GOT3 (cell line): ENCODE measurements around the gene FBXO44.
"Not testable (repeated sequence)": the region's sequence is repeated elsewhere in the genome, so short reads cannot be mapped to it uniquely, and the experiment has no call there.

ENCODE experiments used
- DNase-seq: peaks from one replicate; lab custom pipeline; 2025; ENCODE audit warnings: mixed read lengths; lab: John Stamatoyannopoulos, UW

The FBXO44 gene

DNA sequence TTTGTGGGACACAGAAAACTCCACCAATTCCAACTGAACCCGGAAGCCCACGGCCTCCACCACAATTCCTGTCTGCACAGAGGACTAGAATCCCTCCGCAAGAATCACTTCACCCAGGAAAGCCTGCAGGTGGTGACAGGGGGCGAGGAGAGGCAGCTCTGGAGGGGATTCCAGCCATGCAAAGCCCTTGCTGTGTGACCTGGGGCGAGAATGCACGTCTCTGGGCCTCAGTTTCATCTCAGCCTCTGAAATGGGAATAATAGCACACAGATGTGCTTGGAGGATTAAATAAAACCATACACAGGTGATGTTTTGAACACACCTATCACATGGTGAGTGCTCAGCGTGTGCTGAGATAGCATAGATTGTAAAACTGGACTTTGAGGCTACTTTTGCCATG lies 14.6 kb upstream of the FBXO44 start:
- DNase-seq, result no peak

DNA sequence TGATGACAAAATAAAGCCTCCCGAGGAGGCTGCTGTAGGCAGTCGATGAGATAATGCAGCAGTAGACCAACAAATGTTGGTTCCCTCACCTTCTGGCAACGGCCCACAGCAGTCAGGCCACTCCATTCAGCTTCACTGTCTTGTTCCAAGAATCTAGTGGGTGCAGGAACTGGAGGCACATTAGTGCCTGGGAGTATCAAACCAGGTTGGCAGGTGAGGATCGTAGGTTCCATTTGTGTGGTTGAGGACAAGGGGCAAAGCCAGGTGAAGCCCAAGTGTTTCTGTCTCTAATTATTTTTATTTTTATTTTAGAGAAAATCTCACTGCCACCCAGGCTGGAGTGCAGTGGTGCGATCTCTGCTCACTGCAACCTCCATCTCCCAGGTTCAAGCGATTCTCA lies 13.7 kb upstream of the FBXO44 start:
- DNase-seq, result no peak

DNA sequence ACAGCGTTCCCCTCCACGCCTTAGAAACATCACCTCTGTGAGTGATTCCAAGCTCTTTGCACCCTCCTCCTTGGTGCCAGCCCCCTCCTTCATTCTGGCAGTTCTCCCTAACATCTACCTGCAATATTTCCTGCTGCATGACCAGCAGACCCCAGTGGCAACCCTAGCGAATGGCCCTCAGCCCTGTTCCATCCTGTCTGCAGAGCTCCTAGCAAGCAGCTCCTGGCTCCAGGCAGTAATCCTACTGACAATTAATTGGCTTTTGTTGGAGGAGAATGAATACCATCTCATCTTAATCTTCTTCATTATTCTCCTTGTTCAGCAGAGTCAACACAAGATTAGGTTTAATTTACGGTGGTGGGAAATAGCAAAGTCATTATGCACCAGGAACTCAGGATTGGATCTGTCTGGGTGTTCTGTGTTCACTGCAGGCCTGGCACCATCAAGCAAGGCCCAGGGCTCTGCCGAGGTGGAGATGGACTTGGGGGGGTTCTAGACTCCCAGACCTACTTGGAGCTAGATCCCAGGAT lies 12.8 kb upstream of the FBXO44 start:
- DNase-seq, result no peak

DNA sequence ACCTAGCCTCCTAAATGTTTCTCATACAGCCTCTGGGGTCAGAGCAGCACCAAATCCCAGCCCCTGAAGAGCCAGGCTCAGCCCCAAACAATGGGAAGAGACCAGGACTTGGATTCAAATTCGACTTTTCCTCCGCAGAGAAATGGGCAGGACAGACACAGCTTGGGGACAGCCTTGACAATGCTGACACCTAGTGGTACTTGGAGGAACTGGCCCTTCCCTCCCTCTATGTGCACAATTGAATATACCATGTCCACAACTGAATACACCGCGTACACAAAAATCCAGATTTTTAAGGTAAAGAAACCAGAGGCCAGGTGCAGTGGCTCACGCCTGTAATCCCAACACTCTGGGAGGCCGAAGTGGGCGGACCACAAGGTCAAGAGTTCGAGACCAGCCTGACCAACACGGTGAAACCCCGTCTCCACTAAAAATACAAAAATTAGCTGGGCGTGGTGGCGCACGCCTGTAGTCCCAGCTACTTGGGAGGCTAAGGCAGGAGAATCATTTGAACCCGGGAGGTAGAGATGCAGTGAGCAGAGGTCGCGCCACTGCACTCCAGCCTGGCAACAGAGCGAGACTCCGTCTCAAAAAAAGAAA lies 12.2 kb upstream of the FBXO44 start:
- not testable (repeated sequence) for DNase-seq

DNA sequence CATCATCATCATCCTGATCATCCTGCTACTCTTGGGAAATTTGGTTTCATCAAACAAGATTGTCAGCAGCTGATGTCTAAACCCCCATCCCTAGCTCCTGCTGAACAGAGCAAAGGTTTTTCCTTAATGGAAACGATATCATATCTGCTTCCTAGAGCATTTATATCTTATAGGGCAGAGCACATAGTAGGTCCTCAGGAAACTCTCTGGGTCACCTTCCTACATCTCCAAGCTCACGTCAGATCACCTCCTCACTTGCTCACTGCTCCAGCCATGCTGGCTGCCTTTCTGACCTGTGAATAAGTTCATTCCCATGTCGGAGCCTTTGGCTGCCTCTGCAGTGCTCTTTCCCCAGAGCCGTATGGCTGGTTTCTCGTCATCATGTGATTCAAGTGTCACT lies 10.9 kb upstream of the FBXO44 start:
- no peak for DNase-seq

DNA sequence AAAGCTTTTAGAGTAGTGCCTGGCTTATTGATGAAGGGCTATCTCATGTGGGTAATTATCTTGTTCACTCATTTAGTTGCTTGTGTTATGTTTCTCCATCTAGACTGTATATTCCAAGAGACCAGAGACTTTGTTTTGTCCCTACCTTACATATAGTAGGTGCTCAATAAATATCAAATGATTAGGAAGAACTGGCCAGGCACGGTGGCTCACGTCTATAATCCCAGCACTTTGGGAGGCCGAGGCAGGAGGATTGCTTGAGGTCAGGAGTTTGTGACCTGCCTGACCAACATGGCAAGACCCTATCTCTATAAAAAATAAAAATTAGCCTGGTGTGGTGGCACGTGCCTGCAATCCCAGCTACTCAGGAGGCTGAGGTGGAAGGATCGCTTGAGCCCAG lies 9.4 kb upstream of the FBXO44 start:
- no peak for DNase-seq

DNA sequence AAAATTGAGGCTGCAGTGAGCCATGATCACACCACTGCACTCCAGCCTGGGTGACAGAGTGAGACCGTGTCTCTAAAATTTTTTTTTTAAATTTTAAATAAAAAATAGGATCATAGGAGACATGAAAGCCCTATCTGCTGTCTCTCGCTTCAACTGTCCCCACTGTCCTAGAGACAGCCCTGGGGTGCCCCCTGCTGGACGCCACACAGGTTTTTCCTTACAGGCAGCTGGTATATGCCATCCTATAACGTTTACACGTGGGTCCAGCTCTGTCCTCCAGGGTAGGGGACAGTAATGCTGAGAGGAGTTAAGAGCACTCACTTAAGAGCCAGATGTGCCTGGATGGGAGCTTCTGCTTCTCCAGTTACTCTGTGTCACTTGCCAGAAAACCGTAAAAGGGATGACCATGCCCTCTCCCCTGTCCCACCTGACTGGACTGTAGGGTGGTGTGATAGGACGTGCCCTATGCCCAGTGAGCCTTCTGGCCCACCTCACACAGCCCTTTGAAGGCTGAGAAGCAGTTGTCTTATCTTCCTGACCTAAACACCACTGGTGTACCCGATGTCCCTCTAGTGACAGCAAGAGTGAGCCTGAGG lies 8.9 kb upstream of the FBXO44 start:
- no peak for DNase-seq

DNA sequence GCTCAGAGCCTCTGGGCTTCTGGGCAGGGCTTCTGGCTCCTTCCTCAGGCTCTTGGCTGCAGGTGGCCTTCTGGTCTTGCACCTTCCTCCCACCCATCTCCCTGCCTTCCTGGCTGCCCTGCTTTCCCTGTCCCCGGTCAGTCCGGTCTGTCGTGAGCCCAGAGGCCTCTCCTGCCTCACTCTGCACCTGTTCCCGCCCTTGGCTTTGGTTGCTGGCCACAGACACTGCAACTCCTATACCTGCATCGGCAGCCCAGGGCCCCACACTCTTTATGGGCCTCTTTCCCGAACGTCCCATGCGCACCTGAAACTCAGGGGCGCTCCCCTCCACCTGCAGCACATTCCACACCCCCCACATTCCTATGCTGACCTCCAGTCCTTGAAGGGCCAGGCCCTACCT lies 8.4 kb upstream of the FBXO44 start:
- DNase-seq, result no peak

DNA sequence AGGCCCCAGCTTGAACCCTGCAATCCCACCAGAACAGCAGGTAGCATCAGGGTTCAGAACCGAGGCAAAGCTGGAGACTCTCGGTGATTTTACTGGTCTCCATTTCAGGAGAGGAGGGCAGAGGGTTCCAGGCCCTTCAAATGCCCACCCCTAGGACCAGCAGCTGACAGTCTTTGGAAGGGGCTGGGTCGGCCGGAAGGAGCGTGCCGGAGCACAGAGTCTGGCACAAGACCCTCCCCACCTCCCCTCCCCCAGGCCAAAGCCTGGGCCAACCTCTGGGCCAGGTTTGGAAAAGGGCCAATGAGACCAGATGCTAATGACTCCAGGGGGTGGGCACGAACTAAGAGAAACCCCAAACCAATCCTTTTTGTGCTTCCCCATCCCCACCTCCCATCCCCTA lies 7.3 kb upstream of the FBXO44 start:
- DNase-seq, result no peak

DNA sequence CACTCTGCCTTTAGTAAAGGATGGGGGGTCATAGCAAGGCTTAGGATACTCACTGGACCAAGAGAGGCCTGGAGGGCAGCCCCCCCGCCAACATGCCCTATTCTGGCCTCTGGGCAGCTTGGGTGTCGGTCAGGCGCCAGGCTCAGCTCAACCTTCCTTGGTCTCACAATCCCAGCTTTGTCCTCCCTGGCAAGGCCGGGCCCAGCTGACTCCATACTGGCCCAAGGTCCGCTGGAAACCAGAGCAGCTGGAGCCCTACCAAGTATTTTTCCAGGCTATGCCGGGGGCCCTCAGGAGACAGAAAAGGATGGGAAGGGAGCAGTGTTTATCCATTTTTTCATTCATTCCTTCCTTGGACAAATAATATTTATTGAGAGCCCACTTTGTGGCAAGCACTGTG lies 6.6 kb upstream of the FBXO44 start:
- DNase-seq, result no peak

DNA sequence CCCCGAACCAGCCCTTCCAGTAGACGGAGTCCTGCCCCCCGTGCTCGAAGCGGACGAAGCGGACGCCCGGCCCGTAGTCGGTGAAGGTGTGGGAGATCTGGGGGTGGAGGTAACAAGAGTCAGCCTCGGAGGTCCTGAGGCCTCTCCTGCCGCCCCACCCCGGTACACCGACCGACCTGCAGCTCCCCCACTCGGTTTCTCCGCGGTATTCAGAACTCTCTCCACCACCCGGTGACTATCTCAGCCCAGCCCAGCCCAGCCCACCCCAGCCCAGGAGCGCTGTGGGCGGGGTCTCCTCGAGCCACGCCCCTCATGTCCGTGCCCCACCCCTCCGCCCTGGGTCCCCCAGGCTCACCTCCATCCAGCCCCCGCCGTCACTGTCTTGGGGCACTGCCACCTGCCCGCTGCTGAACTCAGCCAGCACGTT lies 5.9 kb upstream of the FBXO44 start:
- DNase-seq, result no peak

DNA sequence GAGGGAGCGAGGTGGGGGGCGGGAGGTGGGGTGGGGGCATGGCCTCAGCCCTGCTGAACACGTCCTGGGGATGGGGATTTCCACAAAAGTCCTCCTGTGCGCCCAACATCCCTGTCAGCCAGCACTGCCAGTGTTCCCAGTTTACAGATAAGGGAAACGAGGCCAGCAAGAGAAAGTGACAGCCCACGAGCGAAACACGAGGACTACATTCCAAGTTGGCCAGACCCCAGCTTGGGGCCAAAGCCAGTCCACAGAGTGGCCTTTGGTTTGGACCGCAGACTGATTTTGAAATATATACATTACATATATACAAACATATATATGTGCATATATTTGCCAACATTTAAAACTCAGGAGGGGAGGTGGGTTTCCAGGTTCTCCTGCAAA lies 5.4 kb upstream of the FBXO44 start:
- DNase-seq, result no peak

DNA sequence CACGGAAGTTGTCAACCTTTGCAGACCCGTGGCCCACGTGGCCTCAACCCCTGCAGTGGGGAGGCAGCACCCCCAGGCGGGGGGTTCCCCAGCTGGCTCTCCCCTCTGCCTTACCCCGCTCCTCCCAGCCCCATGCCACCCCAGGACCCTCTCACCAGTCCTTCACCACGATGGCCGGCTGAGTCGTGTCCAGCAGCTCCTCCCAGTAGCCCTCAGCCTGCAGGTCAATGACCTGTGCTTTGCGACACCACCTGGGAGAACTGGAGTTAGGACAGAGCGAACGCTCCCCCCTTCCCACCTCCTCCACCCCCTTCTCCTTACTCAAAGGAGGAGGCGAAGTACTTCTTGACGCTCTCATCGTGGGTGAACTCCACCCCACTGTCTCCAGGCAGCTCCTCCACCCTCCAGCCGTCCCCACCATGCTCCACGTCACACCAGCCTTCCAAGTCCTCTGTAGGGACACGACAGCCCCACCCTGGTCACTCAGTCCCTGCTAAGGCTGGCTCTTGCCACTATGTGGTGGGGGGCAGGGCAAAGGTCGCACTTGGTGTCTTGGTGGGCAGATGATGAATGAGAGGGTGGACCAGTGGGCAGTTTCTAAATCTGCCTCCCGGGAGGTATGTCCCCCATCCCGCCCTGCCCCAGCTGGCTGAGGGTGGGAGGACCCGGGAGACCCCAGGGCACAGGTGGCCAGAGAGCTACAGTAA lies 4.9 kb upstream of the FBXO44 start:
- DNase-seq, result no peak

DNA sequence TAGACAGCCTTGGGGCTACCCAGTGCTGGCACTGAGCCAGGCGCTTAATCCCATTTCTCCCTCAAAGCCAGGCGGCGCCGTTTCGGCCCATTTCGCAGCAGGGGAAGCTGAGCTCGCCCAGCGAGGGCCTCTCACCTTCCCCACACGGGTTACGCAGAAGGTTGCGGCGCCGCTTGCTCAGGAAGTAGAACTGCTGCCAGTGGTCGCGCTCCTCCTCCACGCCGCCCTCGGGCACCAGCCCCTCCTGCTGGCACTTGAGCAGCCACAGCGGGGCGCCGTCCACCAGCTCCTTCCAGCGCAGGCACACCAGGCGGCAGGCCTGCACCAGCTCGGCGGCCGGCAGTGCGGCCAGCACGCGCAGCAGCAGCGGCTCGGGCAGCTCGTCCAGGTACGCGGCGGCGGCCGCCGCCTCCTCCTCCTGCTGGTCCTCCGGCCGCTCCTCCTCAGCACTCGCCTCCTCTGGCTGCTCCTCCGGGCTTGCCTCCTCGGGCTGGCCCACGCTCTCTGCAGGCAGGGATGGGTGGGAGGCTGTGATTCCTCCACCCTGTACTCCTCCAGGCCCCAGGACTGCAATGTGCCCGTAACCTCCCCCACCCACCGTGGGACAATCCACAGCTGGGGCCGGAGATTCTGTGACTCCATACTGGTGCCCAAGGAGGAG lies 4.2 kb upstream of the FBXO44 start:
- no peak for DNase-seq

DNA sequence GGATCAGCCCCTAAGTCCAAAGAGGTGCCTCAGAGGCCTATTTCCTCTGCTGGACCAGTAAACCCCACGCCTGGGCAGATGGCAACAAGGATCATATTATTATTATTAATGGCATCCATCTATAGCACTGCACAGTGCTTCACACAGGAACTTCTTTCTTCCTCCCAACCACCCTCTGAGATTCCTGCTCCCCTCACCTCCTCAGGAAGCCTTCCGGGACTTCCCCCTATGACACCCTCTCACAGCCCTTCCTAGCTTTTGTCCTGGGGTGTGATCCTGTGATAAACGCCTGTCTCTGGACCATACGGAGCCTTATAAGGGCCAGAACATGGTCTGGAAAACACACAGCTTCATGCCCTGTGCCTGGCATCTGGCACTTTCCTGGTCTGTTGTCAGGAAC lies 3.7 kb upstream of the FBXO44 start:
- no peak for DNase-seq

DNA sequence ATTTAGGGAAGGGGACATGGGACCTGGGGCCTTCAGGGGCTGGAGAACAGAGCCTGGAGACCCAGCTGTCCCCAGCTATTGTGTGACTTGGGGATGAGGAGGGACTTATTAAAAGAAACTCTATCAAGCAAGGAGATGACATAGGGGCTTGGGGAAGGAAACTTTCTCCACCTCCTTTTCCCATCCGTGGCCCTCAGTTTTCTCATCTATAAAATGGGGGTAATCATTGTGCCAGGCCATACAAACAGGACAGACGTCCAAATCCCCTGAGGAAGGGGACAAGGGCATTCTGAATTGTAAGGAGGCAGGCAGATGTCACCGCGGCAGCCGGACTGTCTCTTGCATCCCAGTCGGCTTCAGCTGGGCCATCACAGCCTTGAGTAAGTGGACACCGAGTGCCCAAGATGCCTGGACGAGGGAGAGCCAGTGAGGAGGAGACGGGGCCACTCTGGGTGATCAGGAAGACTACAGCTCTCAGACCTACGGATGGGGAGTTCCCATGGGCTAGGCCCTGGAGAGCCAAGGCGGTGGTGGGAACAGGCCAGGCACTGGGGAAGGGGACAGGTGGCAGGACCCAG lies 2.4 kb upstream of the FBXO44 start:
- no peak for DNase-seq

DNA sequence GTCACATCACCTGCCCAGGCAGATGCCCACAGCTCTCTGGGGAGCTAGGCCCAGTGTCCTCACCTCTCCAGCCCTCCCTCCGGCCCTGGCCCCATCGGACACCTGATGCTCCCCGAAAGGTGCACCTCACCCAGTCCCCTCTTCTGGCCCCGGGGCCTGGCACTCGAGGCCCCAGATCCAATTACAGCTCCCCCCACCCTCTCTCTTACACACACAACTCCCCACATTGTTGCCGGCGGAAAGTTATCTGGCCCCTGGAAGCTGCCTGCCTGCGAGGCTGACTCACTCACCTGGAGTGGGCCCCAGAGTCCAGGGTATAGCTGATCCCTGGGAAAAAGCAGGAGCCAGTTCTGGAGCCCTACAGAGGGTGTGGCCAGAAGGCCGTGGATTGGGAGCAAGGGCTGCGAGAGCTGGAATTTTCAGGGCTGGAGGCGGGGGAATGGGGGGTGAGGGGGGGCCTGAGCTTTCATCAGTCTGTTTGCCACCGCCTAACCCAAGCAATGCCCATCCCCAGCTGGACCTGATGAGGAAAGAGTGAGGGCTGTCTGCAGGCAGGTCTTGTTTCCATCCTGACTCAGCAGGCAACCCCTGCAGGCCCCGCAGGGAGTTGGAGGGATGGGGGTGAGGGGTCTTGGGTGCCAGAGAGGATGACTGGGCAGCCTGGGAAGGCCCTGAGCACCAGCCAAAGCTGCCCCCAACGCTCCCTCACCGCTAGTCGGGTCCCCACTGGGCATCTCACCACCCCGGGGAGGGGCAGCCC lies 1.4 kb upstream of the FBXO44 start:
- no peak for DNase-seq

DNA sequence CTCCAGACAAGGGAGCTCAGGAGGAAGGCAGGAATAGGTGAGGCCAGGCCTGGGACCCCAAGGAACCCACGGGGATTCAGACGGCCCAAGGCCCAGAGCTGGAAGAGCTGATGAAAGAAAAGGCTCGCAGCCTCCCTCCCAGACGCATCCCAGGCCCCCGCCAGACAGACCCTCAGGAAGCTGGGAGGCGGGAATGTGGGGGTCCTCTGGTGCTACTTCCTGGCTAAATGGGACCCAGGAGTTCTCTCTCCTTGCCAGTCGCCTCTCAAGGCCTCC lies 878 bp upstream of the FBXO44 start:
- no peak for DNase-seq

DNA sequence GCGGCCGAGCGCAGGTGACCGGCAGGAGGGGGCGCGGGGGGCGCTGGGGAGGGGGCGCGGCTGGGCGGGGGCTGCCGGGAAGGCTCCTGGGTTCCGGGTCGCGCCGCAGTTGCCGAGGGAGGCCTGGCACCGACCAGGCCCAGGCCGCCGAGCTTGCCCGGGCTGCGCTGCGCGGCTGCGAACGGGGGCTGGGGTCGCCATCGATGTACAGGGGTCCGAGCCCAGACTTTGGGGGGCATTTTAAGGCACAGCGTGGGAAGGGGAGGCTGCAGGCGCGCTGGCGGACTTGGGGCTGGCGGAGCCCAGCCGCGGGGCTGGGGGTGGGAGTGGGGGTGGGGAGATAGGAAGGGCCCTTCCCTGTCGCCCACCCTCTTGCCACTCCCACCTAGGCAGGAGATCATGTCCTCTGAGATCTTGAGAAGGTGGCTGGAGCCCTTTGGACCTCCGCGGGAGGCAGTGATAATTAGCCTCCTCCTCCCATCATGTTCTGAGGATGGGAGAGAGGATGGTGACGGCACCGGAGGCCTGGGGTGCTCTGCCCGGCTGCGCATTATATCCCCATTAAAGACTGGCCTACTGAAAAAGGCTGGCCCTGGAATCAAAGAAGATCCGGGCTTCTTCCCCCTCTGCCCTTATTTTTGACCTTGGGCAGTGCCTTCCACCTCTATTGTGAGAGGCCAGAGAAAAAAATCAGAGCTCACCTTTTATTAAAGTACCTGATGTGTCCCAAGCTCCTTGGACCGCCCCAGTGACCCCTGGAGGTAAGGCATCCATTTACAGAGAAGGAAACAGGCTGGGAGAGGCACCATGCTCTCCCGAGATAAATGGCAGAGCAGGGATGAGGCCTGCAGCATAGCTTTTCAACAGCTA lies 497 bp downstream of the FBXO44 start:
- no peak for DNase-seq

DNA sequence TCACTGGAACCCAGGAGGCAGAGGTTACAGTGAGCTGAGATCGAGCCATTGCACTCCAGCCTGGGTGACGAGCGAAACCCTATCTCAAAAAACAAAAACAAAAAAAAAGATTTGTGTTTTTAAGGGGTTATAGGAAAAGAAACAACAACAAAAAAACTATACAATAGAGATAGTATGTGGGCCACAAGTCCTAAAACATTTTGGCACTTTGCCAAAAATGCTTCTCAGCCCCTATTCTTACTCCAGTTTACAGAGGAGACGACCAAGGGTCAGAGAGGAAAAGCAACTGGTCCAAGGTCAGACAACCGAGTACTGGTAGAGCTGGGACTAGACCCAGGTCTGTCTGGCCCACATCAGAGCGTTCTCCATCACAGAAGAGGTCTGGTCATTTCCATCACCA lies 3.0 kb downstream of the FBXO44 start:
- DNase-seq, result no peak

DNA sequence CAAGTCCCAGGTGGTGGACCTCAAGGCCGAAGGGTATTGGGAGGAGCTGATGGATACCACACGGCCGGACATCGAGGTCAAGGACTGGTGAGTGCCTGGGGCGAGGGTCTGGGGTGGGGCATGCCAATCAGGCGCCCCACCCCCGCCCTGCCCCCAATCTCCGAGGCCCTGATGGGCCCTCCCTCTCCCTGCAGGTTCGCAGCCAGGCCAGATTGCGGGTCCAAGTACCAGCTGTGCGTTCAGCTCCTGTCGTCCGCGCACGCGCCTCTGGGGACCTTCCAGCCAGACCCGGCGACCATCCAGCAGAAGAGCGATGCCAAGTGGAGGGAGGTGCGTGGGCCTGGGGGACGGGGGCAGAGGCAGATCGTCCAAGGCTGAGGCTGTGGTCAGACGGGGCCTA lies 3.9 kb downstream of the FBXO44 start:
- DNase-seq, result no peak
